Measurements from ENCODE around the gene SH3PXD2A. TPM values are rescaled to one million over a fixed set of nuclear protein-coding genes. Genes with fewer than 3 reads are reported as not detected.

Gene SH3PXD2A
- total RNA-seq, 4 donors from 2014 or later: 9.4 to 20.6 (median 11.2) TPM

- no peaks in the 10 kb centered on the region for H3K27me3 ChIP-seq
- H3K27ac ChIP-seq: no peak overlapping the region
- no peak for DNase-seq
- no peaks in the 10 kb centered on the region for H3K4me1 ChIP-seq
- H3K36me3 ChIP-seq: no peaks in the 10 kb centered on the region
- H3K9me3 ChIP-seq: no peaks in the 10 kb centered on the region
- no peak overlapping the region for H3K4me3 ChIP-seq (replicated peaks in 1 of 3)
- TF ChIP-seq POLR2A (IDR thresholded peaks at IDR 0.05) (no peak), CTCF (IDR thresholded peaks at IDR 0.05) (no peak)
- intact Hi-C loops (cut with DNase I): no loop called here
- WGBS, 2 donors: 80 to 83% methylated on average over 6 of the region's 6 CpGs
These were observed 107.4 kb downstream of the SH3PXD2A start for GRCh38 chr10:103748020-103748419.

- Histone ChIP-seq H3K36me3 (no peaks in the 10 kb centered on the region), H3K27me3 (no peaks in the 10 kb centered on the region), H3K4me1 (no peaks in the 10 kb centered on the region), H3K9me3 (no peaks in the 10 kb centered on the region), H3K27ac (no peak overlapping the region), H3K4me3 (replicated peaks in 1 of 3) (no peak overlapping the region)
- no peak for DNase-seq
- WGBS, 2 donors: 69 to 70% methylated on average over 6 to 7 of the region's 14 CpGs
- no peak for TF ChIP-seq POLR2A (IDR thresholded peaks at IDR 0.05)
- TF ChIP-seq CTCF (IDR thresholded peaks at IDR 0.05): no peak
- intact Hi-C loops (cut with DNase I): no loop called here
These were observed 108.0 kb downstream of the SH3PXD2A start for GRCh38 chr10:103747193-103747865.

GRCh38 chr10:103746598-103746997, 108.8 kb downstream of the SH3PXD2A start:
- no peaks in the 10 kb centered on the region for H3K4me1 ChIP-seq
- no peak for TF ChIP-seq CTCF (IDR thresholded peaks at IDR 0.05)
- no peak for TF ChIP-seq POLR2A (IDR thresholded peaks at IDR 0.05)
- H3K9me3 ChIP-seq: no peaks in the 10 kb centered on the region
- no peak overlapping the region for H3K4me3 ChIP-seq (replicated peaks in 1 of 3)
- H3K27me3 ChIP-seq: no peaks in the 10 kb centered on the region
- intact Hi-C loops (cut with DNase I): no loop called here
- no peak for DNase-seq
- no peak overlapping the region for H3K27ac ChIP-seq
- WGBS, 2 donors: 91% methylated on average over 9 of the region's 9 CpGs
- no peaks in the 10 kb centered on the region for H3K36me3 ChIP-seq

GRCh38 chr10:103745341-103746247, 109.8 kb downstream of the SH3PXD2A start:
- Histone ChIP-seq H3K4me1 (no peaks in the 10 kb centered on the region), H3K9me3 (no peaks in the 10 kb centered on the region), H3K27me3 (no peaks in the 10 kb centered on the region), H3K27ac (no peak overlapping the region), H3K4me3 (replicated peaks in 1 of 3) (no peak overlapping the region), H3K36me3 (no peaks in the 10 kb centered on the region)
- no peak for DNase-seq
- TF ChIP-seq POLR2A (IDR thresholded peaks at IDR 0.05) (no peak), CTCF (IDR thresholded peaks at IDR 0.05) (no peak)
- intact Hi-C loops (cut with DNase I): no loop called here
- WGBS, 2 donors: 87 to 90% methylated on average over 17 of the region's 17 CpGs

- Histone ChIP-seq H3K27me3 (no peaks in the 10 kb centered on the region), H3K9me3 (no peaks in the 10 kb centered on the region), H3K4me1 (peaks cover 0 to 16% of the 10 kb centered on the region in 2 donors), H3K27ac (no peak overlapping the region), H3K36me3 (no peaks in the 10 kb centered on the region), H3K4me3 (replicated peaks in 1 of 3) (no peak overlapping the region)
- no peak for TF ChIP-seq POLR2A (IDR thresholded peaks at IDR 0.05)
- no peak for TF ChIP-seq CTCF (IDR thresholded peaks at IDR 0.05)
- WGBS, 2 donors: 87 to 92% methylated on average over 6 of the region's 6 CpGs
- no peak for DNase-seq
- intact Hi-C loops (cut with DNase I): no loop called here
These were observed 112.6 kb downstream of the SH3PXD2A start for GRCh38 chr10:103742824-103743223.
